Stimulated activated CD8-positive, alpha-beta memory T cell treated with anti-CD3 and anti-CD28 coated beads, Interleukin-12 subunit alpha, Interleukin-12 subunit beta, amount 100 ng/mL, for 4 hours (primary cell): Measurements from ENCODE around the gene MAF.

ENCODE experiments used
- DNase-seq: peaks from one replicate; pipeline ENCODE4 v3.0.0-alpha.2; 2020; ENCODE audit warnings: low read depth

The MAF gene

DNA sequence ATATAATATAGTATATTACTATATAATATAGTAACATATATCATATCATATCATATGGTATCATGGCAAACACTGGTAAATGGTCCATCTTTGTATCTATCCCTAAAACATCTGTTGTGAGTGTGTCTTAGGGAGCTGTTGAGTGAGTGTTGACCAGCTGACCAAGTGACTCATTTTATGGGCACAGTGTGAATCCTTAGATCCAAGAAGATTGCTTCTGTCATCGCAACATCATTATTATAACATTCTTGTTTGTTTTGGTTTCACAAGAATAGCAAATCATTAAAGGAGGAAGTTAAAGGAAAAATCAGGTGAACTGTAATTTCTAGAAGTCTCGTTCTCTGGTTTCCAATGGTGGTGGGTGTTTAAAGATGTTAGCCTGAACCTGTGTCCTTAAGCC lies 11.7 kb upstream of the MAF start:
- no peak for DNase-seq

DNA sequence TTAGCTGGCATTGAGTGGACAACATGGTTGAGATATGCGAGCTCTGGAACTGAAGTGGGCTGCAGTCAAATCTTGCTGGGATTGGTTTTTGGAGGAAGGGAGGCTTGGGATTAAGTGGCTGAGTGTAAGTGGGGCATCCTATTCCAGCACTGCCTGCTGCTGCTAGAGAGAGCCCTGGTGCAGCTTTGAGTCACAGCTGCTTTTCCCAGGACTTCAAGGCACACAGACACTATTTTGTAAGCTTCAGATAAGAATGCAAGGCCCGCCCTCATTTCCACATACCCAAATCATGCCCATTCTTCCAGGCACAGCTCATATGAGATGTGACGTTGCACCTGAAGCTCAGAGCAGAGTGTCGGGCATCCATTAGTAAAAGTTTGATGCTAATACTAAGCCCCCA lies 10.2 kb upstream of the MAF start:
- DNase-seq = no peak

DNA sequence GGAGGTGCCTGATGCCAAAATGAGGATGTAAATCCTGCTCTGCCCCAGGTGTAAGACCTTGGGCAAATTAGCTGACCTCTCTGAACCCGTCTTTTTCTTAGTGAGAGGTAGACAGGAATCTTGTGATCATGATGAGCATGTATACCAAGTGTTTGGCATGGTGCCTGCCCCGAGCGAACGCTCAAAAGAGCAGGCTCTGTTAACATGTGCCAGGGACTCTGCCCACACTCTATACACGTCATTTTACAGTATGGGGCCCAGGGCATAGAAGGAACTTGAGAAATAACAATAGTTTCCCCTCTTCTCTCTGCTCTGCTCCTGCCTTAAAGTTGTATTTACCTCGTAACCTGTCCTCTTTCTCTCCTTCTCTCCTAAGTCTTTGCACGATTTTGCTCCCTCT lies 9.3 kb upstream of the MAF start:
- no peak for DNase-seq

DNA sequence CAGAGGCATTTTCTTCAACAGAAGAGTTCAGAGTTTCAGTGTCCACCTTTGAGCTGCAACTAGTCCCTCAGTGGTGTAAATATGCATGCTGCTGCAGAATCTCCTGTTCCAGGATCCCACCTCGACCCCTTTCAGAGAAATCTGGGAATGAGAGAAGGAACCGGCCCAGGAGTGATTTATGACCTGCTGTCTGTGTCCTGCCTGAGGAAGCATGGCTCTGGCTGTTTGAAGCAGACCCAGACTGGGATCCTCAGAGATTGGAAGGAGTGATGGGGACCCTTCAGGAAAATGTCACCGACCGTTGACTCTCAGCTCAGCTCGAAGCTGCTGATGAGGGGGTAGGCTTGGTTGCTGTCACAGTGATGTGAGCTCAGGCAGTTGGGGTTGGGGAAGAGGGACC lies 8.4 kb upstream of the MAF start:
- DNase-seq = no peak

DNA sequence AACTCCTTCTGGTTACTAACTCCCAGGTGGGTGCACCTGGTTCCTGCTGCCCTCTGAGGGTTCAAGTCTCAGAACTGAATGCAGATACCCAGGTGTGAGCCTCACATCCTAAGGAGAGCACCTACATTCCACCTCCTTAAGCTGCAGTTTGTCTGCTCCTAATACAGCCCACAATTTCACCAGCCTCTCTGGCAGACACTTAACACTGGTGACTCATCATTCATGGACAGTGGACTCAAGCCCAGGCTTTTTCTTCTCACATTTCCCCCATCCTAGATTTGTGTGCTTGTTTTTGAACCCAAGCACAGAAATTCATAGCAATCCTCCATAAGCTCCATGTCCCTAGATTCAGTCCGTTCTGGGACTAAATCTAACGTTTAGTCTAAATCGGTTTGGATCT lies 7.0 kb upstream of the MAF start:
- no peak for DNase-seq

DNA sequence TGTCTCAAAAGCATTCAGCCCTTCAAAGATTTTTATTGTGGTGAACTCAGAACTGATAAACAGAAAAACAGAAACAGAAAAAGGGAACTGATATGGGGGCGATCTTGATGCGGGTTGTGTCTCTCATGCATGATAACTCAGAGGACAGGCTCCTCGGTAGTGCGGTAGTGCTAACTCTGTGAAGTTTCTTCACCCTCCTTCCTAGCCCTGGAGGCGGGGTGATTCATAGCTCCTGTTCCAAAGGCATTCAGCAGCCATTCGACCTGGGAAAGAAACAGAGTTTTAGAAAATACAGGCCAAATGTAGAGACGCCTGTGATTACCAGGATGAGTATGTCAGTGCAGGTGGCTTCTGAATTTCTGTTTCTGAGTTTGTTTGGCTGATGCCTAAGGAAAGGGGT lies 5.5 kb upstream of the MAF start:
- no peak for DNase-seq

DNA sequence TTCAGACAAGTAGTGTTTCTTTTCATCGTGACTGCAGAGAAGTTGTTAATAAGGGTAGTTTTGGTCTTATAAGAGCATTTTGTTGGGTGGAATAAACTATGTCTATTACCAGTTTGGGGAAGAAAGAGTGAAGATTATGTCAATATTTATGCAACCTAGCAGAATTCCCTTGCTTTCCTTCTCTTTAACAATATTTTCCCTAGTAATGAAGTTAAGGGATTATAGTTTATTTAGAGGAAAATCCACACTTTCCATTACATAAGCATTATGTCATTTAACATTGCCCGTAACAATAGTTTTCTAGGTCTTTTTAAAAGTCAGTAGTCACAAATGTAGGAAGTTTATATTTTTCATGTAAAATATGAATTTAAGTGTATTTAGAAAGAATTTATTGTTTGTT lies 2.5 kb upstream of the MAF start:
- DNase-seq = no peak

DNA sequence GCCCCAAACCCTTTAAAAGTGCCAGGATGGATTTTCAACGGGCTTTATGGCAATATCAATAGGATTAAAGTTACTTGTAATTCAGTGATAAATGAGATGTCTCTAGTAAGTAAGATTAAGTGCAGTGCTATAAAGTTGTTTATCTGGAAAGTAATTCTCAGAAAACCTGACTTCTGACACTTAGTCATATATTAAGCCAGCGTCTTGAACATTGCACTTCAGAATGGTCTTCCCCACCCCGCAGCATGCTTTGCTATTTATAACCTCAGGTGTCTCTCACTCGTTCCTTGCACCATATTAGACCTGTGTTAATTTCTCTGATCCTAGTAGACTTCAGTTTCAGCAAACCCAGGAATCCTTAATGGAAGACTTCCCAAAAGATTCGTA lies 2.1 kb upstream of the MAF start:
- DNase-seq = no peak

DNA sequence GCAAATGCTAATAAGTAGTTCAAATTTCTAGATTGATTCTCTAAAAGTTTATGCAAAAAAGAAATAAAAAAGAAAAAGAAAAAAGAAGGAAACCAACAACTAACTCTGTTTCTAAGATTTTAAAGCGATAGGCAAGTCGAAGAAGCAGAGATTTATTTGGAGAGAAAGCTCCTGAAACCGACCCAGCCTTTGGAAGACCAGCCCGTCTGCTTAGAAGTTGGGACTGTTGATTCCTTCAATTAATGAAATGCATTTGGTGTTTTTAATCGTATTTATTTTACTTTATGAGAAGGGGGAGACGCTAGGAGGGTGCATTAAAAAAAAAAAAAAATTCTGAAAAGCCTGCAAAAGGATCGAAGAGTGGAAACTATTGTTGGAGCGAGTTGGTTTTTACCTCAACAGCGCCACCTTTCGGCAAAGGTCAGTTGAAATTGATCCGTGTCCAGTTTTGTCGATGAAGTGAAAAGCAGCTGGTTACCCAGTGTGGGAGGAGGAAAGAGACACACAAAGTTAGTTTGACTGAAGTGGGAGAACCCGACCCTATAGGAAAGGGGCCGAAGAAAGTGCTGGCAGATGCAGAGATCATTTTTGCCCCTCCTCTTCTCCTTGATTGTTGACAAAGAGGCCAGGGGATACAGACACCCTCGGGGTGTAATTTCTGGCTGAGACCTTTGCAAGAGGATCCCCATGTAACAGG lies 1.5 kb upstream of the MAF start:
- peak; percentile 37 for DNase-seq

DNA sequence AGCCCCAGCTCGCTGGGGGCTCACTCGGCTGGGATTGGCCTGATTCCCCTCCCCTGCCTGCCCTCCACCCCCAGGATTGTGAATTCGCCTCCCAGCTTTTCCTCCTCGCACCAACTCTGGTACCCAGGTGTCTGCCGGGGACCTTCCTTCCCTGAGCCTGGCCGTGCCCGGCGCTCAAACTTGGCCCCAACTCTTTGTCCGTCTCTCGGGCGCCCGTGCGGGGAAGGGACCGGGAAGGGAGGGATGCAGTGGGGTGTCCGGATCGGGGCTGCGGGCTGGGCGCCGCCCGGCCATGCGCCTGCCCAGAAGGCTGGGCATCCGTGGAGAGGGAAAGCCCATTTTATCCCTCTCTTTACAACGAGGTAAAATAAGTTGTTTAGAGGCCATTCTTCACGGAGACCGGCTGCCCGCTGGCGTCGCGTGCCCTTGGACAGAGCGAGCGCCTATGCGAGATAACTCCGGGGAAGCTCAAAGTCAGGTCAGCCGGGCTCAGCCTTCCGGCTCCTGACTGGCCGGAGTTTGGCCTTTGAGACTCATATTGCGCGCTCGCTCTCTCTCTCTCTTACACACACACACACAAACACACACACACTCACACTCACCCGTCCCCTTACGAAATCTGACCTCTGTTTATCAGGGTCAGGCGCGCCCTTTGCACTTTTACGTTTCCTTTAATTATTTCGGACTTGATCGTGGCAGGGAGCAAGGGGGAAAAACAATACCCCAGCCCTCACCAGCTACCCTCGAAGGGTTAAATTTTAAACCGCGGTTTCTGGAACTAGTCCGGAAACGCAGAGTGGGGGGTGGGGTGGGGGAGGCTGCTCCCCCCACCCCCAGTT lies 774 bp upstream of the MAF start:
- no peak for DNase-seq

DNA sequence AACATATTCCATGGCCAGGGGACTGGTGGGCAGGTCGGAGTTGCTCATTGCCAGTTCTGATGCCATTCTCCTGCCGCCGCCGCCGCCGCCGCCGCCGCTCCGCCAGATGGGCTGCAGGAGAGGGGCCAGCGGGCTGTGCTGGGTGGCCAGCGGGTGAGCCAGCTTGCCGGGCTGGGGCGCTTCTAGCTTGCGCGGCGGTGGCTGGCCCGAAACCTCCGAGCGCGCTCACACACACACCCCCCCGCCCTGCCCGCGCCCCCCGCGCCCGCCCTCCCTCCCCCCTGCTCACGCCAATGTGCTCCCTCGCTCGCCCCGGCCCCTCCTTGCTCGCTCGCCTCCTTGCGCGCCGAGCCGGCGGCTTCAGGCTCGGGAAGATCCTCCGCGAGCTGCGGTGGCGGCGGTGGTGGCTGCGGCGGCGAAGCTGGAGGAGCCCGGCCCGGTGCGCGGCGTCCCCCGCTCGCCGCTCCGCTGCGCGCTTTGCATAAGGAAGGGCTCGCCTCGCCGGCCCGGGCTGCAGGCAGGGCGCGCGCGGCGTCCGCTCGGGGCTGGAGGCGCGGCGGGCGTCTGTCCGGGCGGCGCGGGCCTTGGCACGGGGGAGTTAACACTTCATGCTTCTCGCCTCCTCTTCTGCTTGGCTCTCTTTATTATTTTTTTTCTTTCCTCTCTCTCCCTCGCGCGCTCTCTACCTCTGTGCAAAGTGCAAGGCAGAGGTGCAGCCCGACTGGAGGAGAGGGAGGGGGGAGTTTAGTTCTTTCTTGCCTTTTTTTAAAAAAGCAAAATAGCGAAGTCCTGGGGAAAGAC lies 500 bp downstream of the MAF start:
- DNase-seq = peak; percentile 25

DNA sequence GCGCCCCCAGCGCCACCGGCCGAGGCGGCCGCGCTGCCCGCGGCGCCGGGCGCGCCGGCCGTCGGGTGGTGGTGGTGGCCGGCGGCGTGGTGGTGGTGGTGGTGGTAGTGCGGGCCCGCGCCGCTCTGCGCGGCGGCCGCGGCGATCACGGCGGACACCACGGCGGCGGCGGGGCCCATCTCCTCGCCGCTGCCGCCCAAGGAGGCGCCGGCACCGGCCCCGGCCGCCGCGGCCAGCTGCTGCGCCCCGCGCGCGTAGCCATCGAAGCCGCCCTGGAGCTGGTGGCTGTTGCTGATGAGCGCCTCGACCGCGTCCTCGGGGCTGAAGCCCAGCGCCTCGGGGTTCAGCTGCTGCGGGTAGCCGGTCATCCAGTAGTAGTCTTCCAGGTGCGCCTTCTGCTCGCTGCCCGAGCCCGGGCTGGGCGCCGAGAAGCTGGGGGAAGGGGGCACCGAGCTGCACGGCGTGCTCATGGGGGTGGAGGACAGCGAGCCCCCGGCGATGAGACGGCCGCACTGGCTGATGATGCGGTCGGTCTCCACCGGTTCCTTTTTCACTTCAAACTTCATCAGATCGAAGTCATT lies 1.2 kb downstream of the MAF start:
- DNase-seq = no peak

DNA sequence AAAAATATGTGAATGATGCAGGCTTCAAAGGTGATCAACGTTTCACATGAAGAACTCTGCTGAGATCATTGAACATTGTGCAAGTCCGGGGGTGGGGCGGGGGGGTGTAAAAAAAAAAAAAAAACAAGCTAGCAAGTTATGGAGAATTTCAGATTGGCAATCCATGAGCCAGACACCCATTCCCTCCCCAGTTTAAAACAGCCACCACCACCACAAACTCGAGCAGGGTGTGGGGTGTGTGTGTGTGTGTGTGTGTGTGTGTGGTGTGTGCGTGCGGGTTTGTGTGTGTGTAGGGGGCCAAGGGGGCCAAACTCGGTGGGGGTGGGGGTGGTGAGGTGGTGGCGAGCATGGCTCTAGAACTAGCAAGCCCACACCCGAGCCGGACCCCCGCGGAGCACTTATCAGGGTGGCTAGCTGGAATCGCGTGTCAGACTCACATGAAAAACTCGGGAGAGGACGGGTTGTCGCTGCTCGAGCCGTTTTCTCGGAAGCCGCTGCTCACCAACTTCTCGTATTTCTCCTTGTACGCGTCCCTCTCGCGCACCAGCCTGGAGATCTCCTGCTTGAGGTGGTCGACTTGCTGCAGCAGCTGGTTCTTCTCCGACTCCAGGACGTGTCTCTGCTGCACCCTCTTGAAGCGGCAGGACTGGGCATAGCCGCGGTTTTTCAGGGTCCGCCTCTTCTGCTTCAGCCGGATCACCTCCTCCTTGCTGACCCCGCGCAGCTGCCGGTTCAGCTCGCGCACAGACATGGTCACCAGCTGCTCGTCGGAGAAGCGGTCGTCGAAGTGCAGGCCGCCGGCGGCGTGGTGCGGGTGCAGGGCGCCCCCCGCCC lies 2.0 kb downstream of the MAF start:
- peak; percentile 17 for DNase-seq

DNA sequence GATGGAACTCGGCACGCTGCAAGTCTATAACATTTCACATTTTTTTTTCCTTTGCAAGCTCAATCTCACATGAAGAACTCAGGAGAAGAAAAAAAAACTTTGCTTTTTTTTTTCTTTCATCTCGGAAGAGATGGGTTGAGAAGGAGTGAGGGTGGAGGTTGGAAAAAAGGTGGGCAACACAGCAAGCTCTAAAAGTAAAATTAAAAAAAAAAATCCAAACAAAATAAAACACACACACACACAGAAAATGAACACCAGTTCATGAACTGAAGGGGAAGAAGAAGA lies 2.5 kb downstream of the MAF start:
- DNase-seq = no peak

DNA sequence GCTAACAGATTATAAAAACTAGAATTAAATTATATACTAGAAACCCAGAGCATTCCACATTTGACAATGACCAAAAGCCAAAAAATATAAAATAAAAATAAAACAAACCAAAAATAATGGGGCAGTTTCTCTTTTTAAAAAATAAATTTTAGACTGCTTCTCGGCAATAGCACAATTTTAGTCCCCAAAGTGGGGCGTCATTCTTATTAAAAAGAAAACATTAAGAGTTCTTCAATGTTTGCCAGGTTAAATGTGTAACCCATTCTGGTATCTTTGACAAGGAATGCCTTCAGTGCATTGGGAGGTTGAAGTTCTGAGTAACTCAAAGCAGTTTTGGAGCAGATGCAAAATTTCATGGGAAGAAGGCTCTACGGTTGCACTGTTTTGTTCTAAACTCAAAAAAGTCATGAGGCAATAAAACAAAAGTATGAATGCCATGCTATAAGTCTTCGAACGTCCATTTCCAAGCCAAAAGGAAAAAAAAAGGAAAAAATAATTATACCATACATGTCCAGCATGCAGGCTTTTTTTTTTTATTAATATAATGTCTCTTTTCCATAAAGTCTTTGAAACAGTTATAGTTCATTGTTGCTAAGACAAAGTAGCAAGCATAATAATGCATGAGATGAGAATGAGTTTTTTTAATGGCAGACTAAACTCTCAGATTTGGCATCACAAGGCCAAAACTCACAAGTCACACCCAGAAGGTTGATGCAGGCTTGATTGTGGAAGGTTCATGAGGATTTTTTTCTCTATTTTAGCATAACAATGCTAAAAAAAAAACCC lies 3.1 kb downstream of the MAF start:
- DNase-seq = no peak

DNA sequence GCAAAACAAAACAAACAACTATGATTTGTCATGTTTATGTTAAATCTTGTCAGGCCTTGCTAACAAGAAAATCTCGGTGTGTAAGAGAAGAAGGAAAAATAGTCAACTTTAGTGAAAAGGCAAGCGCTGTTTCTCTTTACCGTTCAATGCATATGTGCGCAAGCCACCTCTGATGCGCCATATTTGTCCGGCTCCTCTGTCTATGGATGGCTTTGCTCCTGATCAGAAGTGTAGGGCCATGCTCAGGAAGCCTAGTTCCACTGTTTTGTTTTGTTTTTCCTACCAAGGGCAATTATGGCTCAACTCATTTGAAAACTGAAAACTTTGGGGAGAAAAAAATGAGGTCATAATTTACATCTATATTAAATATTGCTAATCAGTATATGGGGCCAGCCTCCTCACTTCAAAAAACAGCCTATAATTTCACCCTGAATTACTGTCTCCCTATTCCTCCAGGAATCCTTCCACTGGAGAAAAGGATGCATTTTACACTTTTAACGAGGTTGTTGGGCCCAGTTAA lies 4.5 kb downstream of the MAF start:
- no peak for DNase-seq

DNA sequence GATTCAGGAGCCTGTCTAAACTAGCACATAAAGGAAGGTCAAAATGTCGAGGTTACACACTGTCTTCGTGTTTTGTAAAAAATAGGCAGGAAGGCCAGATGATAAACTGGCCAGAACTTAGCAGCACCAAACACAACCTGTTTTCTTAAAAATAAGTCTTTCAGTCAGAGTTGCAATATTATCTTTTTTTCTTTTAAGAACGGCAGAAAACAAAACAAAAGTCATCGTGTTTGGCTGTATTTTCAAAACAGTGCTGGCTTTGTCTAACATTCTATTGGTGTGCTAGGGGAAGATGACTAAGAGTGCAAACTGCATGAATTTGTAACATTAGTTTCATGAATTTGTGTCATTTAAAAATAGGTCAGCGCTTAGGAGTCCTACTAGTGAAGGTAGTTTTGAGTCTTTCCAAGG lies 5.3 kb downstream of the MAF start:
- DNase-seq = no peak

DNA sequence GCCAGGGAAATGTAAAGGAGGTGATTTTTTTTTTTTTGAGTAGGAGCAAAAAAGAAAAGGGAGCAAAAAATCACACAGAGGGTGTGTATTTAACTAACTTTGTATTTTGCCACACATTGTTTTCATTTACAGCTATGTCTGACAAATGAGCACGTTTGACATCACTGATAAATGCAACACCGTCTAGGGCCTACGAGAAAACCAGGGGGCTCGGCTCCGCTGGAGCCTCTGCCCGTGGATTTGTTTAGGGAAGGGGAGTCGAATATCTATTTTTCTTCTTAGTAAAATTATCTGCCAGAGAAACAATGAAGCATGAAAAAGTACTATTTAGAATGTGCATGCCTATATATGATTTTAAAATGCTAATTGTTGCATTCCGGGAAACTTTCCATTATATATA lies 6.8 kb downstream of the MAF start:
- no peak for DNase-seq

DNA sequence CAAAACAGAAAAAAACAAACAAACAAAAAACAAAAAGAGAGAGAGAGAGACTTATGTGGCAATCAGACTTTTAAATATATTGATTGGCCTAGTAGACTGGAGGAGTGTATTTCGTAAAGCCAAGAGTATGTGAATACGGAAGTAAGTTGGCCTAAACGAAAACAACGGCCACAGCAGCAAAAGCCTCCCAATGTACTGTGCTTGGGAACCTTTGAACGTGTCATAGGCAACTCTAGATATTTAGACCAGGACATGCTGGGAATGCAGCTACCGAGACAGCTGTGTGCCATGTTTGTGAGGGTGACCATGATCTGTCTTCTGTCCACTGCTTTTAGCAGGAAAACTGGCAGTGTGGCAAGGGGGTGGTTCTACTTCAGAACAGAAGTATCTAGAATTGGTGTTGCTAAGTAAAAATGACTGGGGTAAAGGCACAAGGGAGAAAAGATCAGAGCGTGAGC lies 7.4 kb downstream of the MAF start:
- DNase-seq = no peak

DNA sequence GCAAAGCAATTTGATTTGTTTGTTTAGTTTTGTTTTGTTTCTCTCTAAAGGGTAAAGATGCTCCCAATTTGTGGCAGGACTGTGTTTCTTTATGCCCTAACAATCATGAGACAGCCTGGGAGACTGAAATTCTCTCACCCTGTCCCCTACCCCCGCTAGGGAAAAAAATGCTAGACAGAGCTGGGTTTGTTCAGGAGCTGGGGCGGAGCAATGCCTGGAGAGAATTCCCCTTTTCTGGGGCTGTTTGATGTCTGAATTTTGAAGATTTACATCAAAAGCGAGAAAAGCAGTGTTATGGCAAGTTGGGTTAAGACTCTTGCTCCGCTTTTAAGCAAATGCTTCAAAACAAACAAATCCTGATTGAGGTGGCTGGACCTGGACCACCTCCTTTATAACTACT lies 8.4 kb downstream of the MAF start:
- DNase-seq = no peak

DNA sequence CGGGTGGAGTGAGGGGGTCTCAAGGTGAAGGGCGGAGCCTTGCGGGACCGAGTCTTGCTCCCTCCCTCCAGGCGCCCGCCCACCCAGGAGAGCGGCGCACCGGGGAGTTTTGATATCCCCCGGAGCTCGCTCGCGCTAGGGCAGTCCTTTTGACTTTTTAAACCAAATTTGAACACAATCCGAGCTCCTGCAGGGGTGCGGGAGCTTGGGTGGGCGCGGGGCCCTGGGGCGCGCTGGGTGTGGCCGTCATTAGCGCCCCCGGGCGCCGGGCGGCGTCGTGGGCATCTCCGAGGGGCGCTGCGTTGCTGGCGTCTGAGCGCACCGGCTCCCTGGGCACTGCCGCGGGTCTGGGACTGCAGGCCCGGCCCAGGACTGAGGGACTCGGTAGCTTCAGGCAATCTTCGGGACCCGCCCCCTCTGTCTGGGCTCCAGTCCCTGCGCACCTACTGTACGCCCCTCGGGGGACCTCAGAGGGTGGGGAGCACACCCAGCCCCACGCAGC lies 10.9 kb downstream of the MAF start:
- DNase-seq = no peak
